HG02840 (cell line): ENCODE measurements around the gene FRY.

ENCODE experiments used
- ATAC-seq: cut with Tn5 transposase; IDR thresholded peaks from one replicate; pipeline ENCODE4 v1.9.1; 2021; ENCODE audit warnings: mild to moderate bottlenecking, moderate library complexity, moderate number of reproducible peaks; ENCODE audit not compliant: unreplicated experiment, low FRiP score

FRY gene

DNA sequence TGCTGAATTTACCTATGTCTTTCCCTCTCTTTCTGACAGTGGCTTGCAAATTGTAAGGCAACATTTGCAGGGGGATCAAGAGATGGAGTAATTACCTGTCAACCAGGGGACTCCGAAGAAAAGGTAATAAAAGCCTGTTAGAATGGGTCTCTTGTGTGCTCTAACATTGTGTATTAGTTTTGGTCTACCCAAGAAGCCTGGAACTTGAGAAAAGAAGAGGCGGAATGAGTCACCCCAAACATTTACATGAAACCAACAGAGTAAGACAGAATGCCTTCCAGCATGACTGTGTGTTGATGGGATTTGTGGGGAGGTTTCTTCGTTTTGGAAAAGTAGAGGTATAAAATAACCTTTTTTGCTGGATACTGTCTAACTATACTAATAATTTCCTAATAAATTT lies 246.9 kb downstream of the FRY start:
- ATAC-seq, result no peak

DNA sequence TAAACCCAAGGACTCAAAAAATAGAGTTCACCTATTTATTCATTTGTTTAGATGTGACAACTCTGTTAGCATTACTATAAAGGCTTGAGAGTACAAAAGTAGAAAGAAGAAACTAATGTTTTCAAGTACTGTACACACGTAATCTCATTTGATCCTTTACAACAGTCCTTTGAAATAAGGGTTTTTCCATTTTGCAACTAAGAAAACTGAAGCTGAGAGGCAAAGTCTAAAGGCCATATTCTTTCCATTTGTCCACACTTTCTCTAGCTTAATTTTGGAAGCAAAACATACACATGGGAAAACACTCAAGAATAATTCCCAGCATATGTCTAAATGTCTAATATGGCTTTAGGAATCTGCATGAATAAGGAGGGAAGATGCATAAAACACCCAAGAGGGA lies 249.5 kb downstream of the FRY start:
- no peak for ATAC-seq

DNA sequence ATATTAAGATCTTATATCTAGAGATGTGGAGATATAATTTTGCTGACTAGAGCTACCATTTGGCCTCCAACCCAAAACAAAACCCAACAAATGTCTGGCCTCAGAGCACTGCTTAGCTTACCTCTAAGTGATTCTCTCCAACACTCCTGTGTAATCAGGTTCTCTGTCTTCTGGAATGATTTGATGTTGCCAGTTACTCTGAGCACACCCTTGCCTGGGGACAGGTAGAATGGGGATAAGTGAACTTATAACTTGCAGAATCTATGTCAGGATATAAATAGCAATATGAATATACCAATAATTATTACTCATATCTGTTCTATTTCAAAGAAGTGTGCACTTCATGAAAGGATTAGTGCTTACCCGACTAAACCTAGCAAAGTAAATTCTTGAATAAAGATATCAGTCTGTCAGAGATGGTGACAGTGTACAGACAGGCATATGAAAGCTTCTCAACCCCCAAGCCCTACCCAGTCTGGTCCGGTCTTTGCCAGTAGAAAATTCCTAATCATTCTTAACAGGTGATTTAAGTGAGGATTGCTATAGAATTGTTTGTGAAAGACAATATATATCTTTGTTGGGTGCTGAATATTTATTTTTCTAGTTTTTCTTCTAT lies 250.6 kb downstream of the FRY start:
- no peak for ATAC-seq

DNA sequence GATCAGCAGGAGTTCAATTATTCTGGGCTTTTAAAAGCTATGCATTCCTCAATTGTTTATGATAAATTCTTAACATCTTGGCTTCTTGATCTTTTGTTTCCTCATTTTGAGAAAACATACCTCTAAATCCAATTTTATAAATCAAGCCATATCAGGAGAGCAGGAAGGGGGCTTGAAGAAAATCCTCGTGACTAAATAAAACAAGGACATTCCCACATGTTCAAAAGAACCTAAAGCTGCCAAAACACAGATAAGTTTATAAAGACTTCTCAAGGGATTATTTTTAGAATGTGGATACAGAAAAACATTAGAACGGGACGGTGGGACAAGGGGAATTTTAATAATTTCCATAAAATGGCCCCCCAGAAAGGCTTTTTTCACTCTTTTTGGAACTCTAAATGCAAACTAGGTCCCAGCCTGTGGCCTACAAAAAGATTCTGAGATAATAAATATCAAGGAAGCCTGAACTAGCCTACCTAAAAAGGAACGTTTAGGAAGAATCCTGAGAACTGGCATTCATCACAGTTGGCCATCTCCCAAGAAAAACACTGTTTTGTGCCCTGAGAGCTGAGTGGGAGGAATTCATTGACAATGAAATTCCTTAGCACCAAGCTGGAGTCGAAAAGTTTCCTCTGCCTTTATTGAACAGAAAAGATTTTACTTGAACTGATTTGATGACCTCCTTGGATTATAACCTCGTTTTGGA lies 253.5 kb downstream of the FRY start:
- ATAC-seq, result no peak

DNA sequence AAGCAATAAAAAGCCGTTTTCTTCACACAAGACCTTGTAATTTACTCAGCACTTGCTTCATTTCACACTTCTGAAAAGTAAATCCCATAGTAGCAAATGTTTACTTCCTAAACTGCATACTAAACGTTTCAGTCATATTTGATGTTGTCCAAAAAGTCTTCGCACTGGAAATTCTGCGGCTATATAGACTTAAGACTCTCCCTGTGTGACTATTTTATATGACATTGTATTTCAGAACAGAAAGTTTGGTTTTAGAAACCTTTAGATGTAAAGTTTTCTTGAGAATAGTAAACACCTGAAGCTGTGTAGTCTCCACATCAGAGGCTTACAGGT lies 254.0 kb downstream of the FRY start:
- no peak for ATAC-seq

DNA sequence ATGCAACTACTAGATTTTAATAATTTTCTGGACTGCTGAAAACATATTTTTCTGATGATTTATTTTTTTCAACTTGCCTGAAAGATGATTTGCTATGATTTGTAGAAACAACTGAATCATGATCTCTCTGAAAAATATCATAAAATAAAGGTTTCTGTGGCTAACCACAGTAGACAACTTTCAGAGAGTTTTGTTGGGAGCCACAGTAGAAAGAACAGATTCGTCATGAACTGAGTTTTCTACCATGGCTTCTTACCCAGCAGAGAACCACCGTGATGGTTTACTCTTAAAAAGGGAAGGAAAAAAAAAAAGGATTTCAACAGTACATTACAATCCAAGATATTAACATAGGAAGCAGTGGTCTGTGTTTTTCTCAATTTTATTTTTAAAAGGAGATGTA lies 265.6 kb downstream of the FRY start:
- ATAC-seq, result no peak

DNA sequence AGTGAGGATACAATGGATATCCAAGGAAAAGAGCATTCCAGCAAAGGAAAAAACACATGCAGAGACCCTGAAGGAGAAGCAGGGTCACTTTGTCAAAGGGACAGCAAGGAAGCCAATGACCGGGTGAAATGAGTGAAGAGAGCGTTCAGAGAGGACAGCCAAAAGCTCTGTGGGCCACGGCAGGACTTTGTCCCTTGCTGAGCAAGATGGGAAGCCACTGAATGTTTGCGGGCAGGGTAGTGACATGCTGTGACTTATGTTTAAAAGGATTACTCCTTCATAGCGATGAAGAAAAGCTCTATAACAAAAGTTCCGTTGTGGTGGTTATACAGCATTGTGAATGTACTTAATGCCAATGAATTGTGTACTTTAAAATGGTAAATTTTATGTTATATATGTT lies 267.1 kb downstream of the FRY start:
- no peak for ATAC-seq

DNA sequence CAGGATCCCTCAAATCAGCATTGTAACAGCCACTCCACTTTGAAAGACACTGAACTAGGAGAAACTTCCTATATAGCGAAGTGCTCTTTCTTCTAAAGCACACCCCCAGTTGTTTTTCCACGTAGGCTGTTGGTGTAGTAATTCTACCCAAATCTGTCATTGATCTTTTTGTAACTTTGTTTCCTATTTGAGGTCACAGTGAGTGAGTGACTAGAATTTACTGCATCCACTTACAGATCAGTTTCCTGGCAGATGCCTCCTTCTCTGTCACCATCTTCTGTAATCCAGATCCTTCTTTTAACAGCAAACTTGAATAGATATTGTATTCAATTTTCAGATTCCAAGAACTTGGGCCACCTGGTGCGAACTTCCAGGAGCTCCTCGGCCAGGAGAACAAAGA lies 268.3 kb downstream of the FRY start:
- no peak for ATAC-seq

DNA sequence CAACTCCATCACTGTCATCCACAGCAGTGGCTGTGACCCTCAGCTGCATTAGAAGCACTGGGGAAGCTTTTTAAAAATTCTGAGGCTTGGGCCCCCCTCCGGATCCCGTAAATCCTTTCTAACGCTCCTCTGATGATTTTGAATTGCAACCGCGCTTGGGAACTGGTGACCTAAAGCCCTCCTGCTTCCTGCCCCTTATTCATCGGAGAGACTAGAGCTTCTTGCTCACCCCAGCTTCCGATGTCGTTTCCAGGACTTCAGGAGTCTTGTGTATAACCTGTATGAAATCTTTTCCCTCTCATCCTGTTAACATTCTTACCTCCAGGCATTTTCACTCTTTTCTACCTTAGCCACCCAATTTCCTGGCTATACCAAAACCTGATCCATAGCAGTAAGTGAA lies 268.8 kb downstream of the FRY start:
- ATAC-seq, result no peak

DNA sequence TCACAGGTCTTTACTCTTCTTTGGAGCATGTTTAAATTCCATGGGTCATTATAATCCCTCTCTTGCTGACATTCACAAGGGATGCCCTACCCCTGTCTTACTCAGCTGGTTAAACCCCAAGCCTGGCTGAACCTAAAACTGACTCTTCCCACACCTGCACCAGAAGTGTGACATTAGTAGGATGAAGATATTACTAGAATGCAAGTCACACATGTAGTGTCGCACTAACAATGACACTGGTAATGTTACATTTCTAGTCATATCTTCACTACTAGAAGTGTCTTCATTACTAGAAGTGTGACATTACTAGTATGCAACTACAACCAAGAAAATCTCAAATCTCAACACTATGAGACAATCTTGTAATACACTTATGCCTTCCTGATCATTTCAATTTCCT lies 269.3 kb downstream of the FRY start:
- no peak for ATAC-seq

DNA sequence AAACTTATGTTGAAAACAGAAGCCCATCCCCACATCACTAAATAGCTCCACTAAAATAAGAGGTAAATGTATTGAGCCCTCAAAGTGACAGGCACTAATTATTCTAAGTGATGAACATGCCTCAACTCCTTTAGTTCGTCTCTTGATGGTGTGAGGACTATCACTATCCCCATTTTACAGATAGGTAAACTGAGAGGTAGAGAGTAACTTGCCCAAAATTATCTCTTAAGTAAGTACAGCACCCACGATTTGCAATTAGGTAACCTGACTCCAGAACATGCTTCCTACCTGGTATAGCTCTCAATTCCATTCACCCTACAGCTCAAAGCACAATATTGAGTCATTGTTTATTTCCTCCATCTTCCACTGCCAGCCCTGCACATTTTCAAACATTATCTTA lies 270.9 kb downstream of the FRY start:
- ATAC-seq, result no peak

DNA sequence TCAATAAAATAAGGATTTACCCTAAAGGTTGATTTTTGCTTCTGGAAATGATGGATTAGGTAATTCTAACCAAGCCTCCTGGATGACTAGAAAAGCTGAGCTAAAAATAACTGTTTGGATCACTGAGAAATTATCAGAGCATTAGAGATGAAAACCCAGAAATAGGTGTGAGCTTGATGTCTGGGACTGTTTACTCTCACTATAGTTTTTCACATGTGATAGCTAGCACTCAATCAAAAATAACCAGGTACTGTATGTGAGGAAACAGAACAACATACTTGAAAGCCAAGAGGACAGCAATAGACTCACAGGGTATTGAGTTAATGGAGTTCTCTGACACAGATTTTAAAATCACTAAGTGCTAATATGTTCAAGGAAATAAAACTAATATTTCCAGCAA lies 274.1 kb downstream of the FRY start:
- no peak for ATAC-seq

DNA sequence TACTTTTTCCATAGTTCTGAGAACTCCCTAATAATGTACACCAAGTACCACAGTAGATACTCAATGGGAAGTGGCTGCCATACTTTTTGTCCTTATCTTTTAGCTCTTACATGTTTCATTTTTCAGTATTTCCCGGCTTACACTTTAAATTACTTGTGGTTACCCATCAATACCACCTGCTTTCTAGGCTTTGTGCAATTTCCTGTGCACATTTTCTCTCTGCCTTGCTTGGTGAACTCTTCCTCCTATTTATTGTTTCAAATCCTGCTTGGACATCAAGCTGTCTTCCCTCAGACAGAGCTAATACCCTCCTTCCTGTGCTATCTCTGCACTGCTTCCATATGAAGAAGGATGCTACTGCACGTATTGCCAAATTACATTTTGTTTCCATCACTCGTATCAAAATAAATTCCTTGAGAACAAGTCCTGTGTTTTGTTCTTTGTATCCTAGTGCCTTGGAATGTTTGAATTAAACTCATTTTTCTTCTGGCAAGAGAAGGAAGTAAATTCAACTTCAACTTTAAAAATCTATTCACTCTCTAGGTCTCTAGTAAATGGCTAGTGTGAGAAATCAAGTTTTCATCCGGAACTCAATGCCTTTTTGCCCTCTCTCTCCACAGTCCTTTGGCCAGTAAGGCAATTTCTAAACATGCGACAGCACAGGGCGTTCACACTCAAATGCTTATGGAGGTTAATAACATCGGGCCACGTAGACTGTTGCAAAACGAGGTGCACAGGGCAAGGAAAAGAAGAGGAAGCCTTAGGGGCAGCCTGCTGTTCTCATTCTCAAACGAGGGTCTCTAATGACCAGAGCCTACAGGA lies 277.9 kb downstream of the FRY start:
- no peak for ATAC-seq

DNA sequence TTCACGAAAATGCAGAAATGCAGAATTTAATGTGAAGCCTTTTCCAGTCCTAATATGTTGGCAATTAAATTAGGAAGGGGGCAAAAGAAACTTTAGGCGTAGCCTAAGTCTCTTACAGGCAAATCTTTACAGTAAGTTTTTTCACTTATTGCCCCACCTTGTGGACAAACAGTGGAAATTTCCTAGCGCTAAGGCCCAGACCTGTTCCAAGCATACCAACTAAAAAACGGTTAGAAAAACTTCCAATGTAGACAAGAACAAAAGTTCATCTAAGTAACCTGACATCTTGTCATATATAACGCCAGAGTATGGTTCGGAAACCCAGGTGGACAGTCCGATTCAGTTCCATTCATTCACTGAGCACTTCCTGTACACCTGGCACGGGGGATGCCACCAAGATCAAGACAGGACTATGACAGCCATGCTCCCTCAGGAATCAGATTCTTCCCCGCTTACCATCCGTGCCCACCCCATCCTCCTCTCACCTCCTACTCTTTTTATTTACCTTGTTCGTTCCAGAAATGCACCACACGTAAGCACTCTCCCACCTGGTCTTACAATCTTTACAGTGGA lies 278.6 kb downstream of the FRY start:
- ATAC-seq, result no peak

DNA sequence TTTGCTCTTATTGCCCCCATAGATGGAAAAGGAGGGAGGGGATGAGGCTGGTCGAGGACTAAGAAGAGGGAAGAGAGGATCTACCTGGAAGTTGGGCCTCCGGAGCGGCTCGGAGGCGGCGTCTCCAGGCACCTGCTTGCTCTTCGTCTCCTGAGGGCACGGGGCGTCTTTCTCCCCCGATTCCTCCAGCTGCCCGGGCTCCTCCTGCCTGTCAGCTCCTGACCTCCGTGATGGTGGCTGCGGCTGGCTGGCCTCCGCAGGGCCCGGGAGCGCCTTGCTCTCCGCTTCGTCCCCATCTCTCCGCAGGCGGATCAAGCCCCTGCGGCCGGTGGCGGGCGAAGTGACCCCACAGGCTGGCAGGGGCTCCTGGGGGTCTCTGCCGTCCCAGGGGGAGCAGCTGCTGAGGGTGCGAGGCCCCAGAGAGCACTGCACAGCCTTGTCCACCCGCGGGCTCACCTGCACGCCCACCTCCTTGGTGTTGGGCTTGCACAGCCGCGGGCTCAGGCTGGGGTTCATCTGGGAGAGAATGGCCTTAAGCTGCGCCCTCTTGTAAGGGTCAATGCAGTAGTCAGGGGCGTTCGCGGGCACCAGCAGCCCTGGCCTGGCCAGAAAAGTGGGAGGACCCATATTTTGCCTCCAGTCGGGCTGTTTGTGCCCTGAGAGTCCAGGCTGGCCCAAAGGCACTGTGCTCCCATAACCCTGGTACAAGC lies 279.8 kb downstream of the FRY start:
- no peak for ATAC-seq

DNA sequence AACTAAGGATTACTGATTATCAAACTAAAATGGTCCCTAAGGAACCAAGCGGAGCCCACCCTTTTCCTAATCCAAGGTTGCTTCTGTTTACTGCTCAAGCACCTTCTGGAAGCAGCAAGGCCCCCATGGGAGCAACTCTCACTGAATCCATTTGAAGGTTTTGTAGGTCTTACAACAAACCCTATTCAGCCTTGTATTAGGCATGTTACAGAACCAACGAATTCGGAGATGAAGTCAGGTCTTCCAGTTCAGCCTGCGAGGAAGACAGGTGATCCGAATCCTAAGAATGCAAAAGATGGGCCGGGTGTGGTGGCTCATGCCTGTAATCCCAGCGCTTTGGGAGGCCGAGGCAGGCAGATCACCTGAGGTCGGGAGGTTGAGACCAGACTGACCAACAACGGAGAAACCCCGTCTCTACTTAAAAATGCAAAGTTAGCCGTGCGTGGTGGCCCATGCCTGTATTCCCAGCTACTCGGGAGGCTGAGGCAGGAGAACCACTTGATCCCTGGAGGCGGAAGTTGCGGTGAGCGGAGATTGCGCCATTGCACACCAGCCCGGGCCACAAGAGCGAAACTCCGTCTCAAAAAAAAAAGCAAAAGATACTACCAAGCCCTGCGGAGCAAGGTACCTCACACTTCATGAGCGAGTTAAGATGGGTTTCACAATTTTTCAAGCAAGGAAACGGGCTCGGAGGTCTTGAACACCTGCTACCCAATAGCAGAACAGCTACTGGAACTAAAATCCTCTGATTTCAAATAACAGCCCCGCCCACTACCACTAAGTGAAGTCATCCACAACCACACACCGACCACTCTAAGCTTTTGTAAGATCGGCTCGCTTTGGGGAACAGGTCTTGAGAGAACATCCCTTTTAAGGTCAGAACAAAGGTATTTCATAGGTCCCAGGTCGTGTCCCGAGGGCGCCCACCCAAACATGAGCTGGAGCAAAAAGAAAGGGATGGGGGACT lies 283.0 kb downstream of the FRY start:
- peak; percentile 4 for ATAC-seq

DNA sequence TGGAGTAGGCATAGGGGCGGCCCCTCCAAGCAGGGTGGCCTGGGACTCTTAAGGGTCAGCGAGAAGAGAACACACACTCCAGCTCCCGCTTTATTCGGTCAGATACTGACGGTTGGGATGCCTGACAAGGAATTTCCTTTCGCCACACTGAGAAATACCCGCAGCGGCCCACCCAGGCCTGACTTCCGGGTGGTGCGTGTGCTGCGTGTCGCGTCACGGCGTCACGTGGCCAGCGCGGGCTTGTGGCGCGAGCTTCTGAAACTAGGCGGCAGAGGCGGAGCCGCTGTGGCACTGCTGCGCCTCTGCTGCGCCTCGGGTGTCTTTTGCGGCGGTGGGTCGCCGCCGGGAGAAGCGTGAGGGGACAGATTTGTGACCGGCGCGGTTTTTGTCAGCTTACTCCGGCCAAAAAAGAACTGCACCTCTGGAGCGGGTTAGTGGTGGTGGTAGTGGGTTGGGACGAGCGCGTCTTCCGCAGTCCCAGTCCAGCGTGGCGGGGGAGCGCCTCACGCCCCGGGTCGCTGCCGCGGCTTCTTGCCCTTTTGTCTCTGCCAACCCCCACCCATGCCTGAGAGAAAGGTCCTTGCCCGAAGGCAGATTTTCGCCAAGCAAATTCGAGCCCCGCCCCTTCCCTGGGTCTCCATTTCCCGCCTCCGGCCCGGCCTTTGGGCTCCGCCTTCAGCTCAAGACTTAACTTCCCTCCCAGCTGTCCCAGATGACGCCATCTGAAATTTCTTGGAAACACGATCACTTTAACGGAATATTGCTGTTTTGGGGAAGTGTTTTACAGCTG lies 283.9 kb downstream of the FRY start, which contains the start of the genes BRCA2 and ZAR1L:
Gene BRCA2, plus strand, starts transcription at position 271 of the 790 bp plus-strand sequence. CDS start 953 bp downstream, outside the sequence.
Gene ZAR1L, minus strand, starts transcription at position 126 of the 790 bp plus-strand sequence. CDS start 3,438 bp downstream, outside the sequence.
- peak; percentile 92 for ATAC-seq

DNA sequence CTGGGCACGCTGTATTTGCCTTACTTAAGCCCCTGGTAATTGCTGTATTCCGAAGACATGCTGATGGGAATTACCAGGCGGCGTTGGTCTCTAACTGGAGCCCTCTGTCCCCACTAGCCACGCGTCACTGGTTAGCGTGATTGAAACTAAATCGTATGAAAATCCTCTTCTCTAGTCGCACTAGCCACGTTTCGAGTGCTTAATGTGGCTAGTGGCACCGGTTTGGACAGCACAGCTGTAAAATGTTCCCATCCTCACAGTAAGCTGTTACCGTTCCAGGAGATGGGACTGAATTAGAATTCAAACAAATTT lies 284.4 kb downstream of the FRY start:
- ATAC-seq, result peak; percentile 55

DNA sequence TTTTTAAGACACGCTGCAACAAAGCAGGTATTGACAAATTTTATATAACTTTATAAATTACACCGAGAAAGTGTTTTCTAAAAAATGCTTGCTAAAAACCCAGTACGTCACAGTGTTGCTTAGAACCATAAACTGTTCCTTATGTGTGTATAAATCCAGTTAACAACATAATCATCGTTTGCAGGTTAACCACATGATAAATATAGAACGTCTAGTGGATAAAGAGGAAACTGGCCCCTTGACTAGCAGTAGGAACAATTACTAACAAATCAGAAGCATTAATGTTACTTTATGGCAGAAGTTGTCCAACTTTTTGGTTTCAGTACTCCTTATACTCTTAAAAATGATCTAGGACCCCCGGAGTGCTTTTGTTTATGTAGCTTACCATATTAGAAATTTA lies 284.9 kb downstream of the FRY start:
- no peak for ATAC-seq
